Upper lobe of left lung (tissue), 4 donors: ENCODE results near the gene BICDL2.

ENCODE experiments used
- CTCF ChIP-seq, 6 experiments: fragments of 450-650 bp in 4 of 6; fragments of 200-600 bp in 2 of 6; sonication (generic) in 2 of 6; IDR thresholded peaks; one replicate each; pipeline ENCODE4 v1.5.1; 2016 to 2019; ENCODE audit warnings: antibody characterized with exemption in 6 of 6
- POLR2AphosphoS5 ChIP-seq, 2 donors: sonication (generic); formaldehyde crosslinking; IDR thresholded peaks; one replicate each; pipeline ENCODE4 v1.5.1; 2017; ENCODE audit warnings: antibody characterized with exemption in 2 of 2

DNA sequence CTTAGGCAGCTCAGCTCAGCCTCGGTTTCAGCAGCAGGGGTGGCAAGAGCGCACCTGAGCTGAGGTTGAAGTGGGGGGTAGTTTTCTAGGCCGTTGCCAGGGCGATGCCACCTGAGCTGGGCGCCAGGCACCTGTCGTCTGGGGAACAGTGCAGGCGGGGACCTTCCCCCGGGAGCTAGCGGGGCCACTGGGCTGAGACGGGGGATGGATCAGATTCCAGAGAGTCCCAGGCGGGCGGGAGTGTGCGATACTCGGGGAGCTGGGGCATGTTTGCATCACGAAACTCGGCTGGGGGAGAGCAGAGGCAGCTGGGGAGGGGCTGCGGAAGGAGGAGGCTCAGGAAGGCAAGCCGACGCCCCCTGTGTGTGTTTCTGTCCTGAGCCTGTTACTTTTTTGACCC is 24.5 kb downstream of the BICDL2 start:
- TF ChIP-seq CTCF (IDR thresholded peaks at IDR 0.05), result no peak
- no peak for TF ChIP-seq POLR2AphosphoS5 (IDR thresholded peaks at IDR 0.05)
